Frontal cortex (tissue), 4 donors: ENCODE data around the gene TBC1D5. TPM values are rescaled to one million over a fixed set of nuclear protein-coding genes. Genes with fewer than 3 reads are reported as not detected.

Experiments used
- DNase-seq, 2 donors: peaks; one replicate each; pipeline ENCODE4 v3.0.0; 2012; ENCODE audit warnings: low spot score in 2 of 2
- FAIRE-seq: peaks from 2 replicates; lab custom pipeline; 2012; peaks lifted over from hg19 to GRCh38; lab: Jason Lieb, UNC
- small RNA-seq: library from RNA; depleted of rRNA; stranded (forward); fragments of <200 nt; gene quantifications from one replicate; pipeline ENCODE3, GENCODE V24; 2014
- total RNA-seq: library from RNA; depleted of rRNA; stranded (reverse); fragments of >200 nt; gene quantifications from one replicate; pipeline ENCODE4 v1.2.3, GENCODE V29; 2014
- donor health status: control.
- donor health status: control.
- donor health status: control.

Gene TBC1D5
- total RNA-seq, 1 donor from 2014 or later: 77.5 TPM

- no peak for FAIRE-seq
- DNase-seq: no peak
These were observed 626.3 kb downstream of the TBC1D5 start for GRCh38 chr3:17116007-17116600.

DNA sequence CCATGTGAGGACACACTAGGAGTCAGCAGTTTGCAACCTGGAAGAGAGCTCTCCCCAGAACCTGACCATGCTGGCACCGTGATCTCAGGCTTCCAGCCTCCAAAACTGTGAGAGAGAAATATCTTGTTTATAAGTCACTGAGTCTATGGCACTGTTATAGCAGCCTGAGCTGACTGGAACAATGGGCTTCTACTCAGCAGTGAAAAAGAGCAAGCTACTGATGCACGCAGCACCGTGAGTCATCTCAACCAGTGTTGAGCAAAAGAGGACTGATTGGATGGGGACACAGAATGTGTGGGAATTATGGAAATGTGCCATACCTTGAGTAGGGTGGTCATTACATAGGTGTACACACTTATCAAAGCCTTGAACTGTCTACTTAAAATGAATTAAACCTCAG is 627.2 kb downstream of the TBC1D5 start:
- DNase-seq: no peak
- no peak for FAIRE-seq

DNA sequence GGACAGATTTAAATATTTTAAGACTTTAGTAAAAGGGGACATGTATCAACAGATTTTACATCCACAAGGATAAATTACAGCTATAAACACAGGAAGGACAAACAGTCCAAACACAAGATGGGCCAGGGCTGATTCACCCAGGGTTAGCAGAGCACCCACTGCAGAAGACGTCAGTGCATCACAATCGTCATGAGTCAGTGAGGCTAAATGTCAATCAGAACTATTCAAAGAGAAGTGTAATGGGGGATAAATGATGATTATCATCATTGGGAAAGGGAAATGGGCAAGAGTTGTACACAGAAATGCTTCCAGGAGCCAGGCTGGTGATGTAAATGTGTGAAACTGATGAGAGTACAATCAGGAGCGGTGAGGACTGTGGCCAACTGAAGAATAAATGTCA is 630.8 kb downstream of the TBC1D5 start:
- no peak for FAIRE-seq
- DNase-seq: no peak

DNA sequence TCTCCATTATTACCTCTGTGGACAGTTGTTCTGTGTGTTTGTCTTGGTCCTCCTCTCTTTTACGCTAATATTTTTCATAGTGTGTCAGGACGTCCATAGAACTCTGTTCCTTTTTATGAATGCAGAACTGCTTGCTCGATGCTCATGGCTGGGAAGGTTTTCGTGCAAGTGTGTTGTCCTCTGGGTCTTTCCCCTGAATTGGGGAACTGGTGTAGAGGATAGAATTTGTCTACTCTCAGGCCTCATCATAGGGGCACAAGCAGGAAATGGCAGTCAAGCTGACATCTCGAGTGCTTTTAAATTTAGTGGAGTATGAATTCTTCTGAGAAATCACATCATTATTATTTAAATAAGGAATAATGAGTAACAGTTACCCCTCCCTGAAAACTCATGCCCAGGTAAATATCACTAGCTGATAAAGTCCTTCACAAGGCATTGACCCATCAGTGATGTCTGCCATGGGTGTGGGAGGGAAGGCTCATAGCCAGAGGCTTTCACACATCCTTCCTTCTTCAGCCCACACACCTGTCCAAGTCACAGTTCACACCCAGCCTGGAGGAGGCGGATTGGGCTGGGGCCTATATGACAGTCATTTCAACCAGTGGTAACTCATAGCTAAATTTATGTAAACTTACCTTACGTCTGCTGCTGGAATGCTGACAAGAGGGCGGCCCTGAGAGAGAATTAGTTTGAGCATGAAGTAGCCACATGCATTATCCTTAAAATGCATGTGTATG is 631.6 kb downstream of the TBC1D5 start:
- FAIRE-seq (no peak), DNase-seq (no peak)

Small RNAs within 50 kb of the gene (small RNA-seq; reads per million reads assigned to genes)
- gene AC104451.1: not detected
- not detected for gene RNU7-10P
